Activated CD4-positive, alpha-beta T cell treated with anti-CD3 and anti-CD28 coated beads for 1 hour (primary cell): ENCODE results near the gene ATP6V0D1.
"Not testable (repeated sequence)": the region's sequence is repeated elsewhere in the genome, so short reads cannot be mapped to it uniquely, and the experiment has no call there.

Experiments used
- DNase-seq: peaks from one replicate; pipeline ENCODE4 v3.0.0-alpha.2; 2020

ATP6V0D1 gene

DNA sequence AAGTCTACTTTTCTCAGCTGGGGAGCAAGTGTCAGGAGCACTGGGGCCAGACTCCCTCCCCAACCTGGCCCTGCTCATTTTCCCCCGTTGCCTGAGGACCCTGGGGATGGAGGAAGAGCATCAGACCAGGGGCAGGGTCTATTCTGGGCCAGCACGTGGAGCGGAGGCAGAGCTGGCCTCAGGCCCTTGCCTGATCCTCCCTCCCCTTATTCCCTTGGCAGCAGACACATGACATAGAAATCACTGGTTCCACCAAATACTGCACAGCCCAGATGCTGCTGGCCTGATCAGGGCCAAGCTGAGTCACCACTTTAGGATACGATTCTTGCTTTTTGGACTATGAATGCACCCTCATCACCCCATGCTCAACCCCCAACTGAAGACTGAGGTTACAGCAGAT lies 18.1 kb upstream of the ATP6V0D1 start:
- no peak for DNase-seq

DNA sequence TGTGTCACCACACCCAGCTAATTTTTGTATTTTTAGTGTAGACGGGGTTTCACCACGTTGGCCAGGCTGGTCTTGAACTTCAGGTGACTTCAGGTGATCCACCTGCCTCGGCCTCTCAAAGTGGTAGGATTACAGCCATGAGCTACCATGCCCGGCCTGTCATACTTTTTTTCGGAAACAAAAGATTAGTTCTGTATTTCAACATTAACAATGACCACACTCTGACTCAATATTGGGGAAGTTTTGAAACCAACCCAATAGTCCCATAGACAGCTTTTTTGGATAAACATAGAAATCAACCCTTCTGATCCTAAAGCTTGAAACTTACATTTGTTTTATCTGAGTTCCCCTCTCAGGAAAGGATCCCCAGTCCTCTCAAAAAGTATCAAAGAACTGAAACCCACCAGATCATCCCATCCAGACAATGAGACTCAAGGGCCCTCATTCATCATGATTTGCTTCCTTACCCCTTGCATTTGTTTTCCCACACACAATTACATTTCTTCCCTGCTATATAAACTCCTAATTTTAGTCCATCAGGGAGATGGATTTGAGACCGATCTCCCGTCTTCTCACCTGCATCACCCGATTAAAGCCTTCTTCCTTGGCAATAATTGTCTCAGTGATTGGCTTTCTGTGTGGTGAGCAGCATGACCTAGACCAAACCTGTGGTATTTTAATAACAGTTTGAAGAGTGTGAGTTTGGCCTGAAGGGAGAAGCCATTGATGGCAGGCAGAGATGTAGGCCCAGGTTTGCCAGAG lies 9.6 kb upstream of the ATP6V0D1 start:
- DNase-seq: no peak

DNA sequence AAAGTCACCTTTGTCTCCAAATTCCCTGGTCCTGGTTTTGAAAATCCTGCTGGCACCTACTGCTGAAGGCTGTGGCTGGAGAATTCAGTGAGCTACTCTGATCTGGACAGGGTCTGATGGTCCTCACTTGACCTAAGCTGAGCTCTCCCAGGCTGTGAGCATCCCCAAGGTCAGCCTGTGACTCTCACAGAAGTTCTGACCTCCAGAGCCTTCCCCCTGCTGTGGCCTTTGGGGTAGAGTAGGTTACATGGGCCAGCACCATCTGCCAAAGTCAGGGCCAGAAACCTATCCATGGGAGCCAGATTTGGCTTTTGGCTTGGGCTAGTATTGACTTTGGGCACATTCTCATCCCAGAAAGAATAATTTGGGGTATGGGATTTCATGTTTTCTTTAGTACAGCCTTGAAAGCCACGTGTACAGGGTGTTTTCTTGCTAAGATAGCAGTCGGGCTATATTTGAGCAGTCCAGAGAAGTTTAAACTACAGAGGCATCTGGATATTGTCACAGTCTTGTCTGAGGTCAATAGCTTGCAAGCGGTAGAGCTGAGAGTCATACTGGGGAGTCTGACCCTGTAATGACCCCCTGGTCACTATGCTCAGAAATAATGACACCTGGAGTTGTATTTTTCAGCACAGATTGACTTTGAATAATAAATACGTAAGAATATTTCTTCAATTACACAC lies 8.6 kb upstream of the ATP6V0D1 start:
- DNase-seq: no peak

DNA sequence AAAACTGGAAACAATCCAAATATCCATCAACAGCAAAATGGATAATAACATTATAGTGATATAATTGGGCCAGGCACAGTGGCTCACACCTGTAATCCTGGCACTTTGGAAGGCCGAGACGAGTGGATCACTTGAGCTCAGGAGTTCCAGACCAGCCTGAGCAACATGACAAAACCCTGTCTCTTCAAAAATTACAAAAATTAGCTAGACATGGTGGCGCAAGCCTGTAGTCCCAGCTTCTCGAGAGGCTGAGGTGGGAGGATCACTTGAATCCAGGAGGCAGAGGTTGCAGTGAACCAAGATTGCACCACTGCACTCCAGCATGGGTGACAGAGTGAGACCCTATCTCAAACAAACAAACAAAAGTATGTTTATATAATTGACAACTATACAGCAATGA lies 6.6 kb upstream of the ATP6V0D1 start:
- DNase-seq: not testable (repeated sequence)

DNA sequence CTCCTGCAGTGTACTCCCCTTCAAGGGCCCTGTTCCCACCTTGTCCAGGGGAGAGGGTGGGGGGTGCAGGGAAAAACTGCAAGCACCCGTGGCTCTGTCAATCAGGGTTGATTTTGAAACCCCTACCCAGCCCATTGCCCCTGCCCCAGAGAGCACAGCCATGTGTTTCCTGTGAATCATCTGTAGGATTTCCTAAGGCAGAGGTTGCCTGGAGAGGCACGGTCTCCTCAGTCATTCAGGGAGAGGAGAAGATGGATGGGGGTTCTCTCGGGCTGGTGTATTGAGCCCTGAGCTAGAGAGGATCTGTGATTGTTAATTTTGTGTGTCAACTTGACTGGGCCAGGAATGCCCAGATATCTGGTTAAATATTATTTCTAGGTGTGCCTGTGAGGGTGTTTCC lies 5.8 kb upstream of the ATP6V0D1 start:
- no peak for DNase-seq

DNA sequence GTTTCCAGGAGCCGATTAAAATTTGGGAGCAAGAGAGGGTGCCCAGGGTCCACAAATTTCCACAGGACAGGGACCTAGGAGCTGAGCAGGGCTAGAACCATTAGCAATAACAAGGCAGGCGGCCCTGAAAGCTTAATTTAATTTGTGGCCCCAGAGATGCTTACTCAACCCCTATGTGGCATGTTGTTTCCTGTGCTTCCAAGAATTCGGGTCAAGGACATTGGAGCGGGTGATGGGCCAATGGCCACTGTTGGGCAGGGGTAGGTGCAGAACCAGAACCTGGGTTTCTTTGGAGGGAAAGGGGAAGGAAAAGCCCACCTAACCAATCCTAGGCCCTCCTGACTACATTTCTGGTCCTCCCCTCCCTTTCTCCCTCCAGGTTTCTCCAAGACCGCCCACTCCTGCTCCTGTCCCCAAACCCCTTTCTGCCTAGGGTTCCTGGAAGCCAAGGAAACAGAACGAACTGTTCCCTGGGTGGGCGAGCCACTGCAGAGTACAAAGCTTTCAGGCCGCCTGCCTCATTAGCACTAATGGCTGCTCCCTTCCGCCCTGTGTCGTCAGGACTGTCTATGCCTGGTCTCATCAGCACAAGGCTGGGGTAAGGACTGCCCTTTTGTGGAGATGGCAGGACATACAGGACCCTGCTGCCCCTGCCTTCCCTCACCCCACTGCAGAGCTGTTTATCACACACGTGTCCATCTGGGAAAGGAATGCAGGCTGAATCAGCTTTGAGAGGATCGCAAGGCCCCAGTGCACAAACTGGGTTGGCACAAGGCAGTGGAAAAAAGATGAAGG lies 3.0 kb upstream of the ATP6V0D1 start:
- no peak for DNase-seq

DNA sequence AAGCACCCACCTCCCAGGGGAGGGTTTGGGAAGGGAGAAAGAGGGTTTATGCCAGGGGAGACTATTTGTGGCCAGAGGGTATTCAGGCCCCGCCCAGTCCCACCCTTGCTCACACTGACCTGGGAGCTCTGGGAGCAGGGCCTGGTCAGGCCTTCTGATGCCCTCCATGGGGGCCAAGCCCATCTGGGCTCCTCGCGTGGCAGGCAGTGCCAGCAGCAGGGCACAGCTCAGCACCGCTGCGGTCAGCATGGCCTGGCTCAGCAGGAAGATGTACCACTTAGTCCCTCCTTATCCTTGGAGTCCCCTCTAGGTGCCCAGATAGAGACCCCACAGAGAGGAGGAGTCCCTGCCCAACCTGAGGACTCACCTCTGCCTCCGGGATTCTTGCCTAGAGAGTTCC lies 2.2 kb upstream of the ATP6V0D1 start, which contains the start of gene AGRP:
TSS of gene AGRP (minus strand) at position 398 of the 400 bp plus-strand sequence. CDS start at position 249, 149 bp downstream.
- DNase-seq: no peak

DNA sequence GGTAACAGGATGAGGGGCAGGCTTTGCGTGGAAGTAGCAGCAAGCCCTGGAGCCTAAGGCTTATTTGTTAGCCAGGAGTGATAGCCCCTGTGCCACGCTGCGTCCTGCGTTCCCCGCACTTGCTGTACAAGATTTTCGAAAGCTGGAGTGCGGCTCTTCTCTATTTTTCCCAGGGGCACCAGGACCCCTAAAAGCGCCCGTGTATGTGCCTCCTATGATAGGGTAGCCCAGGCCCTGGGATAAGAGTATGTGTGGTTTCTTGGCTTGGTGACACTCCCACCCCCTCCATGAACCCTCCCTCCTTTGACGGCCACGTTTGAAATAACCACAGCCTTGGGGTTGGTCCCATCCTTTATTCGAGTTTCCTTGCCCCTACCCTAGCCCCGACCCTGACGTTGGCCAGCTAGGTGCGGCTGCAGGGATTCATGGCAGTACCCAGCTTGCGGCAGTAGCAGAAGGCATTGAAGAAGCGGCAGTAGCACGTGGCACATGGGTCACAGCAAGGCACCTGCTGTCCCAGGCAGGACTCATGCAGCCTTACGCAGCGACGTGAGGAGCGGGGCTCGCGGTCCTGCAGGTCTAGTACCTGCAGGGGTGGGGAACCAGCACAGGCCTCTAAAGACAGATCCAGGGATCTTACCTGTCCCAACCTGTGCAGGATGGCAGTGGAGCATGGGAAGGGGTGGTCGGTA lies 1.4 kb upstream of the ATP6V0D1 start:
- no peak for DNase-seq

DNA sequence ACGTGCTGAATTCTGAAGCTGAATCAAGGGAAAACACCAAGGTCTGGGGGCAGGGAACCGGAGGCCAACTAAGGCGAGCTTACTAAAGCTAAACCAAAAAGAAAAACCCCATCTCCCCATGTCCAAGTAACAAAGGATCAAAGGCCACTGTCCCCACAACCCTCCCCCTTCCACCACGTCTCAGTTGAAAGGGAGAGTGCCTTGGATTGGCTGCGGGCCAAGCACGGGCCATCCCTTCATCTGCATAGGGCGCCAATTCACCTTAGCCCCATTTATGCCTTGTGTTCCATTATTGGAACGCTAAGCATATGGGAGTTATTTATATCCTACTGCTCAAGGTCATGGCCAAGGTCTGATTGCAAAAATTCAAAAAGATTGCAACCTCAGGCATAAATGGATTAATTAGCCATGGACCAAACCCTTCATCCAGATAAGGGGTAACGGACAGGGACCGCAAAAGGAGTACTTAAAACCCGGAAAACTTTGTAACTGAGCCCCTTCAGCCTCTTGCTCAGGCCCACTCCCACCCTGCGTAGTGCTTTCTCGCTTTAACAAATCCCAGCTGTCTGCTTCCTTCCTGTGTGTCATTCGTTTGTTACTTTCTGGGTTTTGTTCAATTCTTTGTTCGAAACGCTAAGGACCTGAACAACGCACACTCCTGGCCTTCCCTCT lies 740 bp upstream of the ATP6V0D1 start:
- no peak for DNase-seq

DNA sequence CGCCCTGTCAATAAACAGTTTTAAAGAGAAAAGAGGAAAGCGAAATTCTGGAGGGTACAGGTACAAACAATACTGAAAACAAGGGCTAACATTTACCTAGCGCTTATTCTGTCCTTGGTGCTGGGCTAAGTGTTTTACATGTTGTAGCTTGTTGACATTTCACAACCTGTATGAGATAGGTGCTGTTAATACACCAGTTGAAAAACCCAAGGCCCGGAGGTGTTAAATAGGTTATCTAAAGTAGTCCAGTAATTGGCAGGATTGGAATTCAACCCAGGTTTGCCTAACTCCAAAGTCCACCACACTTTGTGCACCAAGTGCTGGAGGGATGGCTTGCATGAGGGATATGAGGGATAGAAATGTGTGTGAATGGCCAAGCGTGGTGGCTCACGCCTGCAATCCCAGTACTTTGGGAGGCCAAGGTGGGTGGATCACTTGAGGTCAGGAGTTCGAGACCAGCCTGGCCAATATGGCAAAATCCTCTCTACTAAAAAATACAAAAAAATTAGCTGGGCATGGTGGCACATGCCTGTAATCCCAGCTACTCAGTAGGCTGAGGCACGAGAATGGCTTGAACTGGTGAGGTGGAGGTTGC lies 2.9 kb downstream of the ATP6V0D1 start:
- DNase-seq: no peak

DNA sequence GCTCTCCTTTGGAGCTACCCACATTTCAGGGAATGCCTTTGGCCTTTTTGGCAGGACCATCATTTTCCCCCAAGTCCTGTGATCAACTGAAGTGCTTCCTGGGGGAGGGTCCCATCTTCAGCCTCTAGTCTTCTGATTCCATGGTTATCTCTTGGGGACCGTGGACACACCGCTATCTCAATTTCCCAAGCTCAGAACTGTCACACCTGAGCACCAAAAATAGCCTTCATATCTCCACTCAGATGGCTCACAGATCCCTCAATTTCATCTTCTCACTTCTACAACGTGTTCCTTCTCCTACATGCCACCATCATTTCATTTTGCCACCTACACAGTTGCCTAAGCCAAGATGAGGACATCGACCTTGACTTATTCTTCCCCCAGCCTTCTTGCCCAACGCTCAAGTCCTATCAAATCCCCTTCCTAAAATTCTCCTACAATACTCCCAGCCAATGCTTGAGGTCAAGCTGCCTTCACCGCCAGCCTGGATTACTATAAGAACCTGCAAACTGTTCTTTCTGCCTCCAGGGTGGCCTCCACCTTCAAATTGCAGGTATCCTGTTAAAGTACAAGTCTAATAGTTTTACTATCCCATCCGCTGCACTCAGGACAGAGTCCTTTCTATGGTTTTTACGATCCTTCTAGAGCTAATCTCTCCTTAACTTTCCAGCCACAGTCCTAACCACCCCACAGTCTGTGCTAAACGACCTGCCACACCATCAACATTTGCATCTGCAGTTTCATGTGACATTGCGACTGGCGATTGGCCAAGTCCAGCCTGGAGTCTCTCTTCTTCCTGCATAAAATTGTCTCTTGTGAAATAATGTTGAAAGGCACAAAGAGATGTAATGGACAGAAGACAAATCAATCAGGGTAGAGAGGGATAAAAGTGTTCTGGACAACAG lies 6.2 kb downstream of the ATP6V0D1 start:
- DNase-seq: no peak

DNA sequence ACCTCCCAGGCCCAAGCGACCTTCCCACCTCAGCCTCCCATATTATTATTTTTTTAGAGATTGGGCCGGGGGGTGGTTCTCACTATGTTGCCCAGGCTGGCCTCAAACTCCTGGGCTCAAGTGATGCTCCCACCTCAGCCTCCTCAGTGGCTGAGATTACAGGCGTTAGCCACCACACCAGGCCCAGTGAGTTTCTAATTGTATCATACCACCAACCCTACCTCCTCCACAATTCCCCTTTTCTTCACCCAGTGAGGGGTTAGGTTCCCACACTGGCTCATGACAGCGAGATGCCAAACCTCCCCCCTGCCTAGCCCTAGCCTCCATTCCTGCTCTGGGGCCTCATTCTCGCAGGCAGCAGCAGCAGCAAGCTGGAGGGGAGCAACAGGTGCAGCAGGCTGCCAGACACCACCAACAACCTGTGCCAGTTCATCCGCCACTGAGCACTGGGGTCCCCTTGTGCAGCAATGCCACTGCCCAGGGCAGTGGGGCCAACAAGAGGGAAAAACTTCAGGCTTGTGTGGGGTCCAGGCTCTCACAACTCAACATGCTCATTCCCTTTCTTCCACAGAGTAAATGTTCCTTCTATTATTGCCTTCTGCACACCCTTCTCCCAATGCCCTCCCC lies 9.1 kb downstream of the ATP6V0D1 start:
- no peak for DNase-seq

DNA sequence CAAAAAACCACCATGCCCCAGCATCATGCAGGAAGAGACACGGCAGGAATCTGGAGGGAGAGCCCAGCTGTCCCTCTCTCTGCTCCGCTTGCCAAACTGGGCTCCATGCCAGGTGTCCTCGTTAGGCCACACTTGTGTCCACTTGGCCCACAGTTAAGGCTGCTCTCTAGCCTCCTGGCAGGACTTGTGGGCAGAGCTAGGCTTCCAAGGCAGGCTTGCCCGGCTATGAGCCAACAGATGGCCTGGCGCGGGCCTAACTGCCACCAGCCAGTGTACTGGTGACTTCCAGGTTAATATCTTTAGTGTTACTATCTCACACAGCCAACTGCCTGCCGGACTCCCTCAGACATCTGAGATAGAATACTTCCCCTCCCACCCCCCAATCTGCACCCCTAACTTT lies 10.6 kb downstream of the ATP6V0D1 start:
- DNase-seq: no peak

DNA sequence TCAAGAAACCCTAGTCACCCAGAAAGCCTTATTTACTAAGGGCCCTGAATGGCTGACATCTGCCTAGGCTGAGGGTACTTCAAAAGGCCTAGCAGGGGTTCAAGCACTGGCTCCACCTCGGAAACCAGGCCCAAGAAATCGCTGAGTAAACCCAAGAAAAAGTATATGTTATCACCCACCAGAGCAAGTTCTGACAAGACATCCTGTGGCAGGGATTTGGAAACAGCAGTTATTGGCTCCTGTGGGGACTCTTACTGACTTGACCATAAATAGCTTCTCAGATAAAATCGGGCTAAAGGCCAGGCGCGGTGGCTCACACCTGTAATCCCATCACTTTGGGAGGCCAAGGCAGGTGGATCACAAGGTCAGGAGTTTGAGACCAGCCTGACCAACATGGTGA lies 12.2 kb downstream of the ATP6V0D1 start:
- DNase-seq: no peak

DNA sequence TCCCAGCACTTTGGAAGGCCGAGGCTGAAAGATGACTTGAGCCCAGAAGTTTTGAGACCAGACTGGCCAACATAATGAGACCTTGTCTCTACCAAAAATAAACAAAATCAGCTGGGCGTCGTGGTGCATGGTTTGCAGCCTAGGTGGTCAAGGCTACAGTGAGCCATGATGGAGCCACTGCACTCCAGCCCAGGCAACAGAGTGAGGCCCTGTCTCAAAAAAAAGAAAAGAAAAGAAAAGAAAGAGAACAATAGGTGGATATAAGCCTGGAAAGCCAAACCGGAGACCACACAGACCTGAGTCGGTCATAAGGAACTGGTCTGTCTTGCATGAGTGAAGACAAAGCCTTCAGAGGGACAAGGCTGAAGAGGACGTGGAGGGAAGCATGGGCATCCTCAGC lies 14.4 kb downstream of the ATP6V0D1 start:
- no peak for DNase-seq

DNA sequence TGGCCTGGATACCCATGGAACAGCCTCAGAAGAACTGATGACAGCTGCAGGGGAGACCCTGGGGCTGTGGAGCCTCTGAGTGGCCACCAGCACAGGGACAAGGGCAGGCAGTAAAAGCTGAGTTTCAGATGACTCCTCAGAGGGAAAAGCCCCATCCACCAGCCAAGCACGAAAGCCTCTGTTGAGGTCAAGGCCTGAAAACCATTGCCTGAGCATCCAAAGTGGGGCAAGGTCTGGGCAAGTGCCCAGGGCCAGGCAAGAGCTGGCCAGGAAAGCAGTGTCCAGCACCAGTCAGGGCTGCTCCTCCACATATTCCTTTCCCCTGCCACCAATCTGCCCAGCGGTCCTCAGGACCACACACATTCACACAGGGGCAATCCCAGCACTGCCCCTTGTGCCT lies 16.4 kb downstream of the ATP6V0D1 start:
- DNase-seq: no peak

DNA sequence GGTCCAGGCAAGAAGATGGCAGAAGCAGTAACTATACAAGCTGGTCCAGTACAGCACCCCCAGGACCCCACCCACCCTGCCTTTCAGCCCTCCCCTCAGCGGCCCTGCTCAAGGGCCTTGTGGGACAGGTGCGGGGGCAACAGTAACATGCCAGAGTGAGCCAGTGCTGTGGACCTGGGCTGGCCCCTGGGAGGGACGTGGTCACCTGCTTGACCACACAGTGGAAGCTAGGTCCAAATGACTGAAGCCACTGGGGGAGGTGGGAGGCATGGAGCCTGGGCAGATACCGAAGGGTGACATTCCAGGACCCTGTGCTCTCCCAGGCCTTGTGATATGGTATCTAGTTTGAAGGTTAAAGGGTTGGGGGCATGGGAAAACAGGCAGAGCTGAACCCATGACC lies 17.3 kb downstream of the ATP6V0D1 start:
- DNase-seq: no peak

DNA sequence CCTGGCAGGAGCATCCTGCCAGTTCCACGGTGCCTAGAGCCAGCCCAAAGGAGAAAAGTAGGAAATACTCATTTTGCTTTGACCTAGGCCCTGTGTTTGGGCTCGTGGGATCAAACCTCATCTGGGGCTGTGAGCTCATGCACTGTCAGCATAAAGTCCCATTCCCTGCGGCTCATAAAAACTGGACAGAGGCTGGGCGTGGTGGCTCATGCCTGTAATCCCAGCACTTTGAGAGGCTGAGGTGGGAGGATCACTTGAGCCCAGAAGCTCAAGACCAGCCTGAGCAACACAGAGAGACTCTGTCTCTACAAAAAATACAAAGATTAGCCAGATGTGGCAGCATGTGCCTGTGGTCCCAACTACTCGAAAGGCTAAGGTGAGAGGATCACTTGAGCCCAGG lies 17.9 kb downstream of the ATP6V0D1 start:
- DNase-seq: no peak

DNA sequence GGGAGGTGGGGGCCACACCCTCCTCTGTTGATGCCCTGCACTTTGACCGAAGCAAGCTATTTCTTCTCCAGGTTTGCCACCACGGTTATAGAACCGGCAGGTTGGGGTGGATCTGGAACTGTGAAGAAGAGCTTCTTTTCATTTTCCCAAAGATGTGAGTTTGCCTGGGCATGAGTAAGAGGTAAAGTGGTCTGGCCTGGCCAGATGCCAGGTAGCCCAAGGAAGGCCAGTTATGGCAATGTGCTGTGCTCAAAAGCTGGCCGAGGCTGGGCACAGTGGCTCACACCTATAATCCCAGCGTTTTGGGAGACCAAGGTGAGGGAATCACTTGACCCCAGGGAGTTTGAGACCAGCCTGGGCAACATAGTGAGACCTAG lies 18.7 kb downstream of the ATP6V0D1 start:
- no peak for DNase-seq

DNA sequence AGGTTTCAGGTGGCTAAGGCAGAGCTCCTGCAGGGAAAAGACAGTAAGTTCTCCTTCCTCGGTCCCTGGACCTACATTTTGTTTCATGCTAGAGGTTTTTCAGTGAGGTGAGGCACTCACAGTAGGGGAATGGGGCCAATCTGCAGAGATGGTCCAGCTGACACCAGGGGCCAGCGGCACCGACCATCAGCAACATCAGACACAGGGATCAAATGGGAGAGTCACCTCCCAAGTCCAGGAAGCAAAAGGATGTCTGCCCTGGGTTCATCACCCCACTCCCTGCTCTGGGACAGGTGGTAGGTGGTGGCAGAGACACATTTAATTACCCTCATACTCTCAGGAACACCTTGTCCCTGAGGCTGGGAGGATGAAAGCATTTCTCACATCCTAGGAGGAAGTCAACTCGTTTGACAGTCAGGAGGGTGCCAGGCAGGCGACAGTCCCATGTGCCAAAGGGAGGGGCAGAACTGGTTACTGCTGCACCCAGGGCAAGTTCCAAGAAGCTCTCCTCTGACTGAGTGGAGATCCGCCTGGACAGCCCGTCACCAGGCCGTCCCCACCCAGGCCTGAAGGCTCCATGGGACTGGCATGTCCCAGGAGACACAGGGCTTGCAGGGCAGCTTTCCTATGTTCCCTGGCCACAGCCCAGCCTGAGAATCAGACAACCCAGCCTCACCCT lies 19.2 kb downstream of the ATP6V0D1 start:
- DNase-seq: no peak
